AG04449 (cell line): ENCODE measurements around the gene CDK5R1.

Source experiments
- CTCF ChIA-PET: fragments of 350-600 bp; formaldehyde crosslinking; extraction: SDS; loops from one replicate; lab custom pipeline; 2021; ENCODE audit warnings: antibody characterized with exemption; lab: Yijun Ruan, JAX
- POLR2A ChIA-PET: fragments of 400-600, 350-600 bp; formaldehyde crosslinking; extraction: SDS; loops from one replicate; lab custom pipeline; 2020; ENCODE audit warnings: antibody characterized with exemption, inconsistent platforms; lab: Yijun Ruan, JAX
- DNase-seq: peaks from one replicate; pipeline ENCODE4 v3.0.0-alpha.2; 2010; ENCODE audit warnings: low read depth, low spot score
- H3K4me3 ChIP-seq: 2 replicates; pipeline ENCODE4 v1.5.1; 2011; ENCODE audit warnings: low read depth, mild to moderate bottlenecking, control low read depth, low read length
- TF ChIP-seq, protein P1 (sequence below): IDR thresholded peaks from one replicate; pipeline ENCODE4 v1.5.1; 2011; ENCODE audit warnings: mild to moderate bottlenecking, moderate library complexity, low read length, control low read depth, inconsistent platforms; ENCODE audit not compliant: insufficient read depth; ENCODE audit errors: missing control alignments

CDK5R1 gene

DNA sequence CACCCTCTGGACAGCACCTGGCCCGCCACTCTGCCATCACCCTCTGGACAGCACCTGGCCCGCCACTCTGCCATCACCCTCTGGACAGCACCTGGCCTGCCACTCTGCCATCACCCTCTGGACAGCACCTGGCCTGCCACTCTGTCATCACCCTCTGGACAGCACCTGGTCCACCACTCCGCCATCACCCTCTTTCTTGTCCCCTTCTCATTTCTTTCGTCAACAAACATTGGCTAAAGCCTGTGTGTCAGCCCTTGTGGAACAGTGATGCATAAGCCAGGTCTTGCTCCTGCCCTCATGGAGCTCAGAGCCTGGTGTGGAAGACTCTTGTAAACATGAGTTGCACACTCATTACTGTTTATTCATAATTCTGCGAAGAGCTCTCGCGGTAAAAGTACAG lies 31.2 kb downstream of the CDK5R1 start:
- no peak for DNase-seq
- ChIA-PET CTCF (interaction anchor here (0.6 kb wide), 1 partner anchor 27 kb away, joined by 3 read pairs; no protein-coding TSS in a partner anchor), POLR2A (no interaction called here)
- TF ChIP-seq, protein P1, sequence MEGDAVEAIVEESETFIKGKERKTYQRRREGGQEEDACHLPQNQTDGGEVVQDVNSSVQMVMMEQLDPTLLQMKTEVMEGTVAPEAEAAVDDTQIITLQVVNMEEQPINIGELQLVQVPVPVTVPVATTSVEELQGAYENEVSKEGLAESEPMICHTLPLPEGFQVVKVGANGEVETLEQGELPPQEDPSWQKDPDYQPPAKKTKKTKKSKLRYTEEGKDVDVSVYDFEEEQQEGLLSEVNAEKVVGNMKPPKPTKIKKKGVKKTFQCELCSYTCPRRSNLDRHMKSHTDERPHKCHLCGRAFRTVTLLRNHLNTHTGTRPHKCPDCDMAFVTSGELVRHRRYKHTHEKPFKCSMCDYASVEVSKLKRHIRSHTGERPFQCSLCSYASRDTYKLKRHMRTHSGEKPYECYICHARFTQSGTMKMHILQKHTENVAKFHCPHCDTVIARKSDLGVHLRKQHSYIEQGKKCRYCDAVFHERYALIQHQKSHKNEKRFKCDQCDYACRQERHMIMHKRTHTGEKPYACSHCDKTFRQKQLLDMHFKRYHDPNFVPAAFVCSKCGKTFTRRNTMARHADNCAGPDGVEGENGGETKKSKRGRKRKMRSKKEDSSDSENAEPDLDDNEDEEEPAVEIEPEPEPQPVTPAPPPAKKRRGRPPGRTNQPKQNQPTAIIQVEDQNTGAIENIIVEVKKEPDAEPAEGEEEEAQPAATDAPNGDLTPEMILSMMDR = no peak
- H3K4me3 ChIP-seq = no peak overlapping the region

DNA sequence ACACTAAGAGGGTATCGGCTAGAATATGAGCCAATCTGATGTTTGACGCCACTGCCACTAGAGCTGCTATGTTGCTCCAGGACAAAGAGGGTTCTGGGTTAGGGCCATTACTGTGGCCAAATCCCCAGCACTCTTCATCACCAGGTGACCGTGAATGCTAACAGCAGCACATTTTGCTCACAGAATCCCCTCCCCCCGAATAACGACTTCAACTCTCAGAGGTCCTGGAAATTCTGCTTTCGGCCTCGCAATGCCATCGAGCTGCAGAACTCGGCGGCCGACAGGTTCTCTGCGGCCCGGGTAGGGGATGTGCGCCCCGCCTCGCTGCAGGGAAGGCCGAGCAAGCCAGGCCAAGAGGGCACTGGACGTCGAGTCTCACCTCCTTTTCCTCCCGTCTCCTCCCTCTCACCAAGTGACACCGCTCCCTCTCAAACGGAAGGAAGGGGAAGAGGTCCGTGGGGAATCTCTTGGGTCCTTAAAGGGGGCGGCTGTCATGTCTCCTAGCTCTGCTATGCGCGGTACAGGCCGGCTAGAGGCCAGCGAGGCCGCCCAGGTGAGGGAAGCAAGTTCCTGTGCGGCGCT lies 31.9 kb downstream of the CDK5R1 start:
- TF ChIP-seq, protein P1 = no peak

DNA sequence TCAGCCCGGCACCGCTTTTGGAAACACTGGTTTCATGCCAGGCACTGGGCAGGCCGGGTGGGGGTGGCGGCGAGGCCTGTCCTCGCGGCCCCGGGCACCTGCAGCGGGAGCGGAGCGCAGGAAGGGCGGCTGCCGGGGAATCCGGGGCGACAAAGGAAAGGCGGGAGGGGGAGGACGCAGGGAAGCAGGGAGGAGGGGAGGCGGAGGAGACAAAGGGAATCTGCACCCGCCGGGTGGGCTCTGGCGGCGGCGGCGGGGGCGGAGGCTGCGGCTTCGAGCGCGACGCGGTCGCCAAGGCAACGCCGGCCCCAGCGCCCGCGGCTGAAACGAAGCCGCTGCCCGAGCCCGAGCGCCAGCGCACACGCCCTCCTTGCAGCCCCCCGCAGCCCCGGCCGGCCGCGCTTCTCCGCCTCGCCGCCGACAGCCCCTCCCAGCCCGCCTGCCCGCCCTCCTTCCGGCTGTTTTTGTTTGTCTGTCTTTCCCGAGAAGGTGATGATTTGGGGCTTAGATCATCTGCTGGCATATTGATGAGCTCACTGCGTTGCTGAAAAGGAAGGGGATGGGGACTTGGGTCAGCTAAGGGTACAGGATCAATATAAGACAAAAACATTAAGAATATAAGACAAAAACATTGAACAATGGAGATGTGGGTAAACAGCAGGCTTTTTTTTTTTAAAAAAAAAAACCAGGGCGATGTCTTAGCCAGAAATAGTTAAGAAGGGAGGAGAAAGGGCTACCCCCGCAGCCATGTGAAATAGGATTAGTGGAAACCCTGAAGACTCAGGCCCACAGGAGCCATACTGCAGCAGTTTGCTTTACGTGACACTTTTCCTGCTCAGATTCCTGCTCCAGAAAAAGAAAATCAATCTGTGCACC lies 32.7 kb downstream of the CDK5R1 start:
- peak overlapping the region; percentile 55 for H3K4me3 ChIP-seq
- CTCF ChIA-PET = interaction anchor here (1.5 kb wide), 1 partner anchor 37 kb away, joined by 3 read pairs; no protein-coding TSS in a partner anchor
- POLR2A ChIA-PET = interaction anchor here (0.7 kb wide), 1 partner anchor 70 kb away, joined by 3 read pairs; no protein-coding TSS in a partner anchor
- DNase-seq = no peak
- TF ChIP-seq, protein P1 = no peak

More for the DNA sequence above, 31.9 kb downstream of the CDK5R1 start:
- ChIA-PET POLR2A (no interaction called here), CTCF (interaction anchor here (0.6 kb wide), 1 partner anchor 28 kb away, joined by 3 read pairs; no protein-coding TSS in a partner anchor)
- no peak for DNase-seq
- H3K4me3 ChIP-seq = peak overlapping the region; percentile 55

DNA sequence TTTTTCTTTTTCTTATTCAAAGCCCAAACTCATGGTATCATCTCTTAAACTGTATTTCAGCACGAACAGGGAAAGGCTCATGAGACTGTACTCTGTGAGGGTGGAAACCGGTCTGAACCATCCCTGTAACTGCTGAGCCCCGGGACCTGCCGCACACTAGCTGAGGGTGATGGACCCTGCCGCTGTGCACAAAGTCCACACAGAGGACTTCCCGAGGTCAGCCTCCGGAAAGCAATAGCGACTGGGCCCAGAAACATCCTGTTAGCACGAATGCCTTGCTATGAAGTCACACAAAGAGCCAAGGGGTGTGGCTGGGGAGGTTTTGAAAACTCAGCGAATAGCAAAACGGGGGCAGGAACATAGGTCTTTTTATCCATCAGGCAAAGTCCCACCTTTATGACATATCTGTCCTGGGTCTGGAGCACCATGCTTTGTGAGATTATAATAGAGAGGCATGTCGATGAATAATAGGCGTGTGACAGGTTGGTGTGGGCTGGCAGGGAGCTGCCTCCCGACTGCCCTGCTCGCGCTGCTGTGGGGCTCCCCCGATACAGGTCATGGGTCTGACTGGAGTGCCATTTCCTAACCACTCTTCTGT lies 33.4 kb downstream of the CDK5R1 start:
- POLR2A ChIA-PET = no interaction called here
- DNase-seq = no peak
- H3K4me3 ChIP-seq = no peak overlapping the region; the same call in 1 of the 2 replicates
- CTCF ChIA-PET = interaction anchor here (0.7 to 1.5 kb wide), 2 partner anchors 37 to 479 kb away, joined by 3 read pairs; no protein-coding TSS in a partner anchor
- TF ChIP-seq, protein P1 = no peak

DNA sequence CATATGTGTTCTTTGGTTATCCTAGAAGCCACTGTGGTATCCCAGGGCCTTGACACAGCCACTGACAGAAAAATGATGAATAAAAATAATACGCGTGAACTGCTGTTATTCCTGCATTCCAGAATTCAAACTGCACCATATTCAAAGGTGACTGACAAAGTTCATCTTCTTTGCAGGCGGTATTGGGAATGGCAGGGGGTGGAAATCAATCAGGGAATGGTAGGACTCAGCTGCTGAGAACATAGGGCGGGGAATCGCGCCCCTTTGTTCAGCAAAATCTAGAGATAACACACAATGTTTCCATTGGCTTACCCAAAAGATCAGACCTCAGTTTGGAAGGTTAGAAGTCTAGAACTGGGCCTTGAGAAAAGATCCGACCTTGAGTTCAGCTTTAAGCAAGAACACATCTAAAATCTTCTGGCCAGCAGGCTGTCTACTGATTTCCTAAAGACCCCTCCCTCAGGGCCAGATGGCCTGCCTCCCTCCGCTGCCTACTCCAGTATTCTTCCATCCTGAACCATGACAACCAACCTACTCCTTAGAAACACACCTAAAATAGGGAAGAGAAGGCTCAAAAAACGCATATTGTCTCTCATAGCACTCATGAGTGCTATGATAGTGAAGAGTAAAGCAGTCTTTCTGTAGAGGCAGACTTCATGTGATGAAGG lies 34.1 kb downstream of the CDK5R1 start:
- no peak for DNase-seq
- TF ChIP-seq, protein P1 = no peak
- POLR2A ChIA-PET = no interaction called here
- CTCF ChIA-PET = interaction anchor here (0.7 to 1.5 kb wide), 2 partner anchors 38 to 478 kb away, joined by 3 read pairs; no protein-coding TSS in a partner anchor
- no peak overlapping the region for H3K4me3 ChIP-seq
